Ovary (tissue), 3 donors: ENCODE results near the gene PBRM1.

Source experiments
- CTCF ChIP-seq, 3 donors: fragments of 450-650 bp in 2 of 3; fragments of 200-600 bp in 1 of 3; IDR thresholded peaks; one replicate each; pipeline versions ENCODE4 v1.5.1 to v1.8.0; 2016 to 2022; ENCODE audit warnings: antibody characterized with exemption in 3 of 3, mild to moderate bottlenecking in 1 of 3
- POLR2A ChIP-seq: fragments of 450-650 bp; IDR thresholded peaks from one replicate; pipeline ENCODE4 v1.6.1; 2017; ENCODE audit warnings: antibody characterized with exemption, mild to moderate bottlenecking, moderate library complexity
- donor health status: DM: no; HTN: no; CAD: no.

GRCh38 chr3:52529376-52530333 is 156.1 kb downstream of the PBRM1 start:
- no peak for TF ChIP-seq POLR2A
- TF ChIP-seq CTCF (IDR thresholded peaks at IDR 0.05): no peak
